Measurements from ENCODE around the gene ARL15.

Gene ARL15

GRCh38 chr5:53997736-53998627, 312.4 kb downstream of the ARL15 start:
- H3K9ac ChIP-seq (ENCODE audit: low read depth, low read length, poor library complexity), result no peak overlapping the region
- no peak overlapping the region for H3K4ac ChIP-seq (ENCODE audit: low read length)
- no peak overlapping the region for H2AFZ ChIP-seq (ENCODE audit: low read length)
- no peaks in the 10 kb centered on the region for H3K9me3 ChIP-seq (replicated peaks in 1 of 2; ENCODE audit: control insufficient read depth in 2 of 2, insufficient read depth in 1 of 2, low read depth in 1 of 2, low read length in 2 of 2)
- H3K14ac ChIP-seq (ENCODE audit: low read length), result no peak overlapping the region
- no peak overlapping the region for H2BK120ac ChIP-seq (ENCODE audit: low read depth, low read length)
- H3K27ac ChIP-seq (replicated peaks; ENCODE audit: low read length), result peak overlapping the region; percentile 55
- no peaks in the 10 kb centered on the region for H3K79me1 ChIP-seq (ENCODE audit: low read depth, low read length)
- no peak overlapping the region for H2AK5ac ChIP-seq (ENCODE audit: low read depth, low read length)
- H2BK5ac ChIP-seq (ENCODE audit: low read length), result no peak overlapping the region
- no peaks in the 10 kb centered on the region for H3K36me3 ChIP-seq (replicated peaks in 1 of 2; ENCODE audit: control insufficient read depth in 2 of 2, insufficient read depth in 2 of 2, low read length in 2 of 2)
- no peak overlapping the region for H4K8ac ChIP-seq (ENCODE audit: low read depth, low read length)
- no CpG with 5 or more reads among the region's 5 CpGs for WGBS, 2 donors (ENCODE audit: extremely low coverage in 2 of 2, insufficient read length in 2 of 2, insufficient replicate concordance in 1 of 2)
- DNase-seq (ENCODE audit: low spot score), result no peak
- no peak overlapping the region for H4K91ac ChIP-seq (ENCODE audit: low read depth, low read length, poor library complexity)
- H3K23ac ChIP-seq (ENCODE audit: low read depth, low read length, poor library complexity), result no peak overlapping the region
- no peak overlapping the region for H2BK15ac ChIP-seq (ENCODE audit: low read length)
- H2BK12ac ChIP-seq (ENCODE audit: low read length), result no peak overlapping the region
- H3K4me3 ChIP-seq (ENCODE audit: low read length in 2 of 2), result no peak overlapping the region
- no peaks in the 10 kb centered on the region for H3K27me3 ChIP-seq (ENCODE audit: control insufficient read depth in 3 of 3, insufficient read depth in 3 of 3, low read depth in 1 of 3, low read length in 3 of 3)
- no peak overlapping the region for H3K18ac ChIP-seq (ENCODE audit: low read length)
- H3K4me1 ChIP-seq (ENCODE audit: control insufficient read depth in 2 of 2, insufficient read depth in 1 of 2, low read depth in 1 of 2, low read length in 2 of 2), result peaks cover 0 to 10% of the 10 kb centered on the region in 2 donors
- no peak overlapping the region for H3K4me2 ChIP-seq (ENCODE audit: insufficient read depth, low read length, poor library complexity, severe bottlenecking)

DNA sequence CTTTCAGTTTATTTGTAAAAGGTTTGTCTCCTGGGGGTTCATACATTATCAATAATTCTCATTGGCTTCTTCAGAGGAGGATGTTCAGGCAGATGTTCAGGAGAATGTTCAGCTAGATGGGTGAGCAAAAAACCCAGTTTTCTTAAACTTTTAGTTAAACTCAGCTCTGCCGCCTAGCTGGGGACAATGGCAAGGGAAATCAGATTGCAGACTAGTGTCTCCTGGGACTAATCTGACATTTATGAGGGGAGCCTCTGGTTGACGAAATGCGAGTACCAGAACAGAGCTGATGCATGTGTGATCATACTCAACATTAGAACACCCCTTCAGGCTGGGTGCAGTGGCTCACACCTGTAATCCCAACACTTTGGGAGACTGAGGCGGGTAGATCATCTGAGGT, 314.4 kb downstream of the ARL15 start:
- Histone ChIP-seq H3K4me3 (ENCODE audit: low read length in 2 of 2) (no peak overlapping the region), H2BK5ac (ENCODE audit: low read length) (no peak overlapping the region), H4K91ac (ENCODE audit: low read depth, low read length, poor library complexity) (no peak overlapping the region), H3K4me2 (ENCODE audit: insufficient read depth, low read length, poor library complexity, severe bottlenecking) (no peak overlapping the region), H3K79me1 (ENCODE audit: low read depth, low read length) (no peaks in the 10 kb centered on the region), H3K27ac (replicated peaks; ENCODE audit: low read length) (no peak overlapping the region), H3K4me1 (ENCODE audit: control insufficient read depth in 2 of 2, insufficient read depth in 1 of 2, low read depth in 1 of 2, low read length in 2 of 2) (peaks cover 0 to 10% of the 10 kb centered on the region in 2 donors), H2BK120ac (ENCODE audit: low read depth, low read length) (no peak overlapping the region), H3K9me3 (replicated peaks in 1 of 2; ENCODE audit: control insufficient read depth in 2 of 2, insufficient read depth in 1 of 2, low read depth in 1 of 2, low read length in 2 of 2) (no peaks in the 10 kb centered on the region), H3K18ac (ENCODE audit: low read length) (no peak overlapping the region), H2BK15ac (ENCODE audit: low read length) (no peak overlapping the region), H3K4ac (ENCODE audit: low read length) (no peak overlapping the region), H3K23ac (ENCODE audit: low read depth, low read length, poor library complexity) (no peak overlapping the region), H3K36me3 (replicated peaks in 1 of 2; ENCODE audit: control insufficient read depth in 2 of 2, insufficient read depth in 2 of 2, low read length in 2 of 2) (no peaks in the 10 kb centered on the region), H3K14ac (ENCODE audit: low read length) (no peak overlapping the region), H2BK12ac (ENCODE audit: low read length) (no peak overlapping the region), H2AFZ (ENCODE audit: low read length) (no peak overlapping the region), H2AK5ac (ENCODE audit: low read depth, low read length) (no peak overlapping the region), H3K27me3 (ENCODE audit: control insufficient read depth in 3 of 3, insufficient read depth in 3 of 3, low read depth in 1 of 3, low read length in 3 of 3) (no peaks in the 10 kb centered on the region), H3K9ac (ENCODE audit: low read depth, low read length, poor library complexity) (no peak overlapping the region), H4K8ac (ENCODE audit: low read depth, low read length) (no peak overlapping the region)
- WGBS, 2 donors (ENCODE audit: extremely low coverage in 2 of 2, insufficient read length in 2 of 2, insufficient replicate concordance in 1 of 2), result no CpG with 5 or more reads among the region's 4 CpGs
- DNase-seq (ENCODE audit: low spot score), result no peak

DNA sequence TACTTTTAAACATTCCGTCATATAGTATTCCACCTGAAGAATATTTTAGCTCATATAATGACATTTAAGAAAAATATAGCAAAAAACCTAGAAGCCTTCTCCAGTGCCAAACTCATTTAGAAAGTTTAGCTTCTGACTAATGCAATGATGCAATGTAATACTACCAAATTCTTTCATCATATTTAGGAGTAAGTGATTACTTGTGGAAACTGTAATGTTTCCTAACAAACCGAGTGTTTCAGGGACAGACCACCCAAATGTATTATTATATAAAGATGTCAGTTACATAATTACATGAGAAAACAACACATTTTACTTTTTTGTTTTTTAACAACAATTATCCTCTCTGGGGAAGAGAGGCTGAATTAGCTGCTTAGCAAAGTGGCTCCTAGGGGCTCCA, 316.2 kb downstream of the ARL15 start:
- DNase-seq (ENCODE audit: low spot score), result no peak
- no peak overlapping the region for H2BK15ac ChIP-seq (ENCODE audit: low read length)
- WGBS, 2 donors (ENCODE audit: extremely low coverage in 2 of 2, insufficient read length in 2 of 2, insufficient replicate concordance in 1 of 2), result no CpG with 5 or more reads among the region's 2 CpGs

GRCh38 chr5:53991942-53992341, 318.4 kb downstream of the ARL15 start:
- H3K27me3 ChIP-seq (ENCODE audit: control insufficient read depth in 3 of 3, insufficient read depth in 3 of 3, low read depth in 1 of 3, low read length in 3 of 3), result no peaks in the 10 kb centered on the region
- H2BK120ac ChIP-seq (ENCODE audit: low read depth, low read length), result no peak overlapping the region
- H3K9me3 ChIP-seq (replicated peaks in 1 of 2; ENCODE audit: control insufficient read depth in 2 of 2, insufficient read depth in 1 of 2, low read depth in 1 of 2, low read length in 2 of 2), result no peaks in the 10 kb centered on the region
- no peak overlapping the region for H2BK5ac ChIP-seq (ENCODE audit: low read length)
- H3K18ac ChIP-seq (ENCODE audit: low read length), result no peak overlapping the region
- H3K79me1 ChIP-seq (ENCODE audit: low read depth, low read length), result no peaks in the 10 kb centered on the region
- H4K8ac ChIP-seq (ENCODE audit: low read depth, low read length), result no peak overlapping the region
- H3K14ac ChIP-seq (ENCODE audit: low read length), result no peak overlapping the region
- H2AK5ac ChIP-seq (ENCODE audit: low read depth, low read length), result no peak overlapping the region
- no peak overlapping the region for H4K91ac ChIP-seq (ENCODE audit: low read depth, low read length, poor library complexity)
- H3K27ac ChIP-seq (replicated peaks; ENCODE audit: low read length), result no peak overlapping the region
- DNase-seq (ENCODE audit: low spot score), result no peak
- H3K4me3 ChIP-seq (ENCODE audit: low read length in 2 of 2), result no peak overlapping the region
- H2BK12ac ChIP-seq (ENCODE audit: low read length), result no peak overlapping the region
- no peaks in the 10 kb centered on the region for H3K36me3 ChIP-seq (replicated peaks in 1 of 2; ENCODE audit: control insufficient read depth in 2 of 2, insufficient read depth in 2 of 2, low read length in 2 of 2)
- no peak overlapping the region for H2AFZ ChIP-seq (ENCODE audit: low read length)
- H3K23ac ChIP-seq (ENCODE audit: low read depth, low read length, poor library complexity), result no peak overlapping the region
- no peaks in the 10 kb centered on the region for H3K4me1 ChIP-seq (ENCODE audit: control insufficient read depth in 2 of 2, insufficient read depth in 1 of 2, low read depth in 1 of 2, low read length in 2 of 2)
- H3K4me2 ChIP-seq (ENCODE audit: insufficient read depth, low read length, poor library complexity, severe bottlenecking), result no peak overlapping the region
- no peak overlapping the region for H3K4ac ChIP-seq (ENCODE audit: low read length)
- no CpG with 5 or more reads among the region's 4 CpGs for WGBS, 2 donors (ENCODE audit: extremely low coverage in 2 of 2, insufficient read length in 2 of 2, insufficient replicate concordance in 1 of 2)
- H2BK15ac ChIP-seq (ENCODE audit: low read length), result no peak overlapping the region
- no peak overlapping the region for H3K9ac ChIP-seq (ENCODE audit: low read depth, low read length, poor library complexity)

More for the DNA sequence above, 316.2 kb downstream of the ARL15 start:
- Histone ChIP-seq H3K4ac (ENCODE audit: low read length) (no peak overlapping the region), H3K4me3 (ENCODE audit: low read length in 2 of 2) (no peak overlapping the region), H2BK5ac (ENCODE audit: low read length) (no peak overlapping the region), H3K9ac (ENCODE audit: low read depth, low read length, poor library complexity) (no peak overlapping the region), H3K14ac (ENCODE audit: low read length) (no peak overlapping the region), H2BK120ac (ENCODE audit: low read depth, low read length) (no peak overlapping the region), H3K23ac (ENCODE audit: low read depth, low read length, poor library complexity) (no peak overlapping the region), H2AFZ (ENCODE audit: low read length) (no peak overlapping the region), H2AK5ac (ENCODE audit: low read depth, low read length) (no peak overlapping the region), H4K8ac (ENCODE audit: low read depth, low read length) (no peak overlapping the region), H3K18ac (ENCODE audit: low read length) (no peak overlapping the region), H4K91ac (ENCODE audit: low read depth, low read length, poor library complexity) (no peak overlapping the region), H3K4me1 (ENCODE audit: control insufficient read depth in 2 of 2, insufficient read depth in 1 of 2, low read depth in 1 of 2, low read length in 2 of 2) (peaks cover 0 to 10% of the 10 kb centered on the region in 2 donors), H2BK12ac (ENCODE audit: low read length) (no peak overlapping the region), H3K27me3 (ENCODE audit: control insufficient read depth in 3 of 3, insufficient read depth in 3 of 3, low read depth in 1 of 3, low read length in 3 of 3) (no peaks in the 10 kb centered on the region), H3K79me1 (ENCODE audit: low read depth, low read length) (no peaks in the 10 kb centered on the region), H3K9me3 (replicated peaks in 1 of 2; ENCODE audit: control insufficient read depth in 2 of 2, insufficient read depth in 1 of 2, low read depth in 1 of 2, low read length in 2 of 2) (no peaks in the 10 kb centered on the region), H3K36me3 (replicated peaks in 1 of 2; ENCODE audit: control insufficient read depth in 2 of 2, insufficient read depth in 2 of 2, low read length in 2 of 2) (no peaks in the 10 kb centered on the region), H3K27ac (replicated peaks; ENCODE audit: low read length) (no peak overlapping the region), H3K4me2 (ENCODE audit: insufficient read depth, low read length, poor library complexity, severe bottlenecking) (no peak overlapping the region)

All from neuronal stem cell (in vitro differentiated cells).